GM04504 (cell line): ENCODE measurements around the gene DOK5.

Source experiments
- DNase-seq: peaks from one replicate; pipeline ENCODE4 v3.0.0-alpha.2; 2012; ENCODE audit warnings: low read depth

DOK5 gene

DNA sequence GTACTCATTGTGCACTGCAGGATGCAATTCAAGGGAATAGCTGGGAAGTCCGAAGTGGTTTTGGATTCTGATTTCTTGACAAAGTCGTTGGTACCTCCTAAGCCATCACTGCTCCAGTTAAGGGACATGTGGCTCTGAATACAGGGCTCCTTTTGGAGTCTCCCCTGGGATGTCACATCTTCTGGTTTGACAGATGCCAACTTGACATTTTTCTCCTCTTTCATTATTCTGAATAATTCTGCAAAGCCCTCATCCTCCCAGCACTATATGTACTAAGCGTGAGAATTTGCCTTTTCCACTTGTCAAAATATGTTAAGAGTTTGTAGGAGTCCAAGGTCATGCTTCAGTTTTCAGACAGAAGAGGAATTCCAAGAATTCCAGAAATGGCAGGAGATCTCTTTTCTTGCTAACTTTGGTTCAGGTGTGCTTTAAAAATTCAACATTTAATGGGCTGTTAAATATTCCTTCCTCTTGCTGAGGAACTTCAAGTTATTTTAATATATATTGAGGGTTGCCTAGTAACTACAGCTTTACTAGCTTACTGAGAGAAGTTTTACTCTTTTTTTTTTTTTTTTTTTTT lies 38.7 kb downstream of the DOK5 start:
- DNase-seq, result no peak

DNA sequence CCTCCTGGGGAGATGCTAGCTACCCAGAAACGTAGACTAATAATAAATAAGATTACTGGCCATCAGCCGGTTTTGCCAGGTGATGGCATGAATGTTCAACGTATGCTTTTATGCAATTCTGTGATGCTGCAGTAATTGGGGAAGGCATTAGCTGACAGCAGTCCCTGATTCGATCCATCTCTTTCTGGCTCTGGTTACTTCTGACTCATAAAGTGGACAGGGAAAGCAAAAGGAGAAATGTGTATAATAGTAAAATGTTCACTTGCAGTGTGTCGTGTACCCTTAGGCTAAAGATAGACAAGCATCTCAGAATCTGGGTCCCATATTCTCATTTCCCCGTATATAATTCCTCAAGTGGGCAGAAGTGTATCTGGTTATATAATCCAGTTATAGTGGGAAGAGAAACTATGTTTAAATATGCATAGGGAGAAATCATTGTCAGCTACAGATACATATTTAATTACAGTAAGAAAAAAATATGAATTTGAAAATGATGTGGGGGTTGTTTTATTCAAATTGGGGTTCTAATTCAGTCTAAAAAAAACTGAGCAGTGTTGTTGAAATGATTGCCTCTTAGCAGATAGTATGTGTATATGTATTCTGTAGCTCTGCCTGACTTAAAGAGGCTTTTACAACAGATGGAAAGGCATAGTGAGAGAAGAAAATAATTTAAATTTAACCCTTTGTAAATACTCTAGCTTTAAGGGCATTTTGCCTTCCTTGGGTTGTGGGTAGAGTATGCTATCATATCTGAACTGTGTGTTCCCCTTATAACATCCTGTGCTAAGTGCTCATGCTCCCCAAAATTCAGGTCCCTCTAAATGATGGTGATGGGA lies 40.6 kb downstream of the DOK5 start:
- no peak for DNase-seq

DNA sequence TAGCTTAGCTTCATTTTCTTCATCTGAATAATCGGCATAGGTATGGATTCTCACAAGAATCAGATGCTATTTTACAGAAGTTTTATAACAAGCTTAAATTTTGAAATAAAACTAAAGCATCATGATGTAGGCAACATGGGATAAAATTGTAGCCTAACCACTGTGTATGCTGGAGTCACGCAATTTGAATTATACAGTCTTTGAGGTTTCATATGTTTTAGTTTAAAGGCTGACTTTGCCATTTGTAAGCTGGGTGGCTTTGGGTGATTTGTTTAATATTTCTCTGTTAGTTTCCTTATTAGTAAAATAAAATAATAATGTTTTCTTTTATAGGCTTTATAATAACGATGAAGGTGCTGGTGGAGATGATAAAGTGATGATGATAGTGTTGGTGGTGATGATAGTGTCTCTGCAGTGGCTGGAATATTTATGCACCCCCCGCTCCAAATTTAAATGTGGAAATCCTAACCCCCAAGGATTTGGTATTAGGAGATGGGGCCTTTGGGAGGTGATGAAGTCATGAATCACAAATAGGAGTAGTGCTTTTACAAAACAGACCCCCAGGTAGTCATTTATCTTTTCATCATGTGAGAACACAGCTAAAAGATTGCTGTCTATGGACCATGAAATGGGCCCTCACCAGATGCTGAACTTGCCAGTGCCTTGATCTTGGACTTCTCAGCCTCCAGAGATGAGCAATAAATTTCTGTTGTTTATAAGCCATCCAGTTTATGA lies 42.0 kb downstream of the DOK5 start:
- no peak for DNase-seq

DNA sequence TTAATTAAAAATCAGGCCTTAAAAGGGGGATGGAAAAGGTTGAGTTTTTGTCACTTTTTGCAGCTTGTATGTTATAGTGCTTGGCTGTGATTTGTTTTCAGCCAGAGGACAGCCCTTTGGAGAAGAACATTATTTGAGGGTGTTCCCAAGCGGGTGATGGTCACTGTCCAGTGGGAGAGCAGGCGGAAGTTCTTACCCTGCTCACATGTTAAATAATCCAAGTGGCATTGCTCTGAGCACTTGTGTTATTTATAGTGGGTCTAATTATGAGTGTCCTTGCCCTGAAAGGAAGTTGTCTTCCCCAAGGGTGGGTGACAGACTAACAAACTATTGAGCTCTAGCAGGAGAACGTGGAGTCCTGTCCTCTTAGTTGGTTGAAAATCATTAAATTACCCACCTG lies 49.5 kb downstream of the DOK5 start:
- no peak for DNase-seq

DNA sequence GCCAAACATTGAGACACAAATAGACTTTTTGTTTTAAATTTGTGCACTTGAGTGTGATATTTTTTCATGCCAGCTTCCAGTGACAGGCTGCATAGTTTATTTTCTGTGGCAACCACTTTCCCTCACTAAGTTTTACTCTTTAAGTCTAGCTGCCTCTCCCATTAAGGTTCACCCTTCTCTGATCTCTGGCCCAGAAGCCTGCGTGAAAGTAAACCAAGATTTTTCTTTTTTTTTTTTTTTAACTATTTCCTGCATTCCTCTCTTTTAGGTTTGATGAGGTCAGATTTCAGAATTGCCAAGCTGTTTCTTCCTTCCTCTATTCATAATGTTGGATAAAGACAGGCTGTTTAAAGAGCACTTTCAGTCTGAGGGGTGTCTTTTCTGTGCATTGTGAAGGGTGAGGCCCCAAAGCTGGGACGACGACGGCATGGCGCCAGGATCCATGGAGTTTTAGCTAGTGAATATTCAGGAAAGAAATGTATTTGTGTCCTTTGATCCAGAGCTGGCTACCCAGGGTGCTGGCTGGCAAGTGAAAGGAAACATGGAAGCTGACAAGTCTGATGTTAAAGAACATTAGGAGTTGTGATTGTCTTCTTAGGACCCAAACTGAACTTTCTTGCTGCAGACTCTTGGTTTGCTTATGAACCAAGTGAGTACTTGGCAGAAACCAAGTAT lies 50.7 kb downstream of the DOK5 start:
- DNase-seq, result no peak

DNA sequence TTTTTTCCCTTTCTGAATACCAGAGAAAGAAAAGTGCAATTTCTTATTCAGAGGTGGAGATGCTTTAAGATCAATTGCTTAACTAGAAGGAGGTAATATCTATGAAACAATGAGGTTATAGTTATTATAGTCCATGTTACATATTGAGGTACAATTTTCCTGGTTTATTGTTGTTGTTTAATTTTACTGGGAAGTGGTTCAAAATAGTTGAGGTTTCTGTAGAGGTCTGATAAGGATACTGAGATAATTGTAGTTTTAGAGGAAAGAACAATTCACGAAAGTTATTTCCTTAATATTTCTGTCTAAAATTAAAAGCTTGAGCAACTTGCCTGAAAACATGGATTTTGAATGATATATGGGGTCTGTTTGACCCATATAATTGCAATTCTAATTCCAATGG lies 51.4 kb downstream of the DOK5 start:
- no peak for DNase-seq

DNA sequence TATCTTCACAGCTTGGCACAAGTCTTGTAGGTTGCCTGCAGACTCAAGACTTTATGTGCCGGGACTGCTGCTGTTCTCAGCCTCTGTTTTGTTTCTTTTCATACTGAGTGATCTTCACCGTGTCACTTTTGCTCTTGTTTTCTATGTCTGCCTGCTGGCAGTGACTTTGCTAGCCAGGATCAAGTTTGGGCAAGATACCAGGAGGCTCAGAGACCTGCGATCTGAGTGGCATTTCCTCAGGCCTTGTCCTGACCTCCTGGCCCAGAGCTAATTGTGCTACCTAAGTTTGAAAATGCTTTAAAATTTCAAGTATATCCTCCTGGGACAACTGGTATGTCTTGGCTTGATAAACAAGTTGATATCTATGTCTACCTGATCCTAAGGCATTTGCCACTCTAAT lies 57.2 kb downstream of the DOK5 start:
- DNase-seq, result no peak

DNA sequence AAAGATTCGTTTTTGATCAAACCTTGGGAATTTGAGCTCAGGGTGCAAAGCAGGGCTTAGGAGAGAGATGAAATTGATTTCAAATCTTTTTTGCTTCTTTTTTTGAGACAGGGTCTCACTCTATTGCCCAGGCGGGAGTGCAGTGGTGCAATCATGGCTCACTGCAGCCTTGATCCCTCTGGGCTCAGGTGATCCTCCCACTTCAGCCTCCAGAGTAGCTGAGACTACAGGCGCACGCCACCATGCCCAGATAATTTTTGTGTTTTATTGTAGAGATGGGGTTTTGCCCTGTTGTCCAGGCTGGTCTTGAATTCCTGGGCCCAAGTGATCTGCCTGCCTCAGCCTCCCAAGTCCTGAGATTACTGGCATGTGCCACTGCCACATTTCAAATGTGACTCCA lies 58.7 kb downstream of the DOK5 start:
- no peak for DNase-seq

DNA sequence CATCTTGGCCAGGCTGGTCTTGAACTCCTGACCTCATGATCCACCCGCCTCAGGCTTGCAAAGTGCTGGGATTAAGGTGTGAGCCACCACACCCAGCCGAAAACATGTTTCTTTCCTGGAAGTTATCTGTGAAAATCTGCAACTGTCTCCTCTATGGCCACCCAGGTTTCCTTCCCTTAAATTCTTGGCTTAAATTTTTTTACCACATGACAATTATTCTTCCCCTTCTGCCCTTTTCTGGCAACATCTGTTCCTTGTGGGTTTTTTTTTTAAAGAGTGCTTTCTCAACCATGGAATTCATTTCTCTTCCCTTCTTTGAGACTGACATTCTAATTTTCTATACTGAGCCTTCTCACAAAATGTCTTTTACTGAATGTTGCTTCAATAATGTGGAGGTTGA lies 59.6 kb downstream of the DOK5 start:
- DNase-seq, result no peak

DNA sequence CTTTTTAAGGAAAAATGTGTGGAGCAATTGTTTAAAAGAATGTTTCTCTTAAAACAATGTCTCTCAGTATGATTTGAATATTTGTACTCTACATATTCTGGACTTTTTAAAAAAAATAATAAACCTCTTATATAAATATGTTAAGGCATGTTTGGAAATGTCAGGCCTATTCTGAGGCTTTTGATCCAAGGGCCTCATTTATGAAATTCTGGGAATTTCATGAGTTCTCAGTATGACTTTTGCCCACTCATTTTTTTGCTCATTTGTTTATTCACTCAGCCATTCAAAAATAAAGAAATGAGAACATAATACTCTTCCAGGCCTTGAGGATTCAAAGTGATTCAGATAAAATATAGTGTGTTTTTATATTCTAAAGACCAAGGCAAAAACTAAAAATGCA lies 60.4 kb downstream of the DOK5 start:
- DNase-seq, result no peak

DNA sequence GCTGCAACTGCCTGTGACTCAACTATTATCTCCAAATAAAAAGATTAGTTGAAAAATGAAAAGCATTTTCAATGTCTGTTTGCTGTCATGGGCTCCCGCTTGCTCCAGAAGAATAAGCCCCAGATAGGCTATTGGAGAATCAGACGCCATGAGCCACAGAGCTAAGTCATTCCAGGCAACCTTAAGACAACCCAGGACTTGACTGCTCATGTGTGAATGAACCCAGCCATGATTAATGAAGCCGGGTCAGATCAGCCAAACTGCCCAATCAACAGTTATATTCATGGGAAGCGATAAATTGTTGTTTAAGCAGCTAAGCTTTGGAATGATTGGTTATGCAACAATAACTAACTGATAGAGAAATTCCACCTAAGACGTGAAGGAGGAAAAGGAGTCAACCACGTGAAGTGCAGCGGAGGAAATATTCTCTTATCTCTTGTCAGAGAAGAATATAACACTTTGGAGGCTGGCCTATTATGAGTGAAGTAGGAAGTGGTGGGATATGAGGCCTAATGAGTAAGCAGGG lies 64.2 kb downstream of the DOK5 start:
- no peak for DNase-seq

DNA sequence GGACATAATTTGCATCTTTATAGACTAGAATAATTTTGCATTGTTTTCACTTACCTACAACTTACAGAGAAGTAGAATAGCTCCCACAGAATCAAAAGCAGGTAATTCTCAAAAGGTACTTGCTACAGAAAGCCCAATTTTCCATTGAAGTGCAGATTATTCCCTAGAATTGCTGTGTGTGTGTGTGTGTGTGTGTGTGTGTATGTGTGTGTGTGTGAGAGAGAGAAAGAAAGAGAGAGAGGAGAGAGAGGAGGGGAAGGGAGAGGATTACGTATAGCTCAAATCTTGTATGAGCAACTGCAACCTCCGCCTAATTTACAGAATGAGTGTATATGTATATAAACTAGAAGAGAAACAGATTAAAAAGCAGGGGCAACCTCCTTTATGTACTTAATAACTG lies 68.0 kb downstream of the DOK5 start:
- DNase-seq, result no peak

DNA sequence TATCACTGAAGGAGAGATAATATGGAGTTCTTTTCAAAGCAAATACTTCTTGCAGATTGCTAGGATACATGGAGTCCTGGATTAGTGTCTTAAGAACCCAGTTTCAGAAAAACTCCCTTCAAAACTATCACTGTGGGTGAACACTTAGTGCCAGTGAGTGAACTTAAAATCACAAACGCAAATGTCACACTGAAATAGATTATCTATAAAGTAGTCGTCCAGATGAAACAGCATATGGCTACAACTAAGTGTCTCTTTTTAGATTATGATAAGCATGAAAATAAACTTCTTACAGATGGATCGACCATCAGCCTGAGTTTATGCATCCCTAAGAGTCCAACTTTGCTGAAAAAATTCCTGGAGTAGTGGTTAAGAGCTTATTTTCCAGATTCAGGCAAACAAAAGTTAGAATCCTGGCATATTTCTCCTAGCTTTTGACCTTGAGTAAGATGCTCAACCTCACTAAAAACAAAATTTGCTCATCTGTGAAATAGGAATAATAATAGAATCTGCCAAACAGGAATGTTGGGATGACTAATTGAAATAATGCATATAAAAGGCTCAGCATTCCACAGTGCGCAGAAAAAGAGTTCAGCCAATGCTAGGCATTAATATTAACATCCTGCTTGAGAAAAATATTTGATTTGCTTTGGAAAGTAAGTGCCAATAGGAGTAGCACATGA lies 70.4 kb downstream of the DOK5 start:
- DNase-seq, result no peak

DNA sequence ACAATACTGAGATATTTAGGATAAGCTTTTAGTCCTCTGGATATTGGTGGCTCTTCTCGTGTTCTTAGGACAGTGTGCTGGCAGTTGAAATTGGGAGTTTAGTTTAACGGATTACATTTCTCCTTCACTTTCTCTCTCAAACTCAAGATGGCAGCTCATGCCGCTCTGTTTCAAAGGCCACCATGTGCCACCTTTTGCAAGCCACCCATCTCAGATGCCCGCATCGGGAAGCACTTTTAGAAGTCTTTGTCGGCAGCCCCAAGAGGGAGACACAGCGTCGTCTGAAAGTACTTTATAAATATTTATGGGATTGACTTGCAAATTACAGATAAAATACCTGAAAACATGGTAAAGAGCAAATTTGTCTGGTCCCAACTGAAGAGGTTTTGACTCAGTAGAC lies 73.5 kb downstream of the DOK5 start:
- DNase-seq, result no peak

DNA sequence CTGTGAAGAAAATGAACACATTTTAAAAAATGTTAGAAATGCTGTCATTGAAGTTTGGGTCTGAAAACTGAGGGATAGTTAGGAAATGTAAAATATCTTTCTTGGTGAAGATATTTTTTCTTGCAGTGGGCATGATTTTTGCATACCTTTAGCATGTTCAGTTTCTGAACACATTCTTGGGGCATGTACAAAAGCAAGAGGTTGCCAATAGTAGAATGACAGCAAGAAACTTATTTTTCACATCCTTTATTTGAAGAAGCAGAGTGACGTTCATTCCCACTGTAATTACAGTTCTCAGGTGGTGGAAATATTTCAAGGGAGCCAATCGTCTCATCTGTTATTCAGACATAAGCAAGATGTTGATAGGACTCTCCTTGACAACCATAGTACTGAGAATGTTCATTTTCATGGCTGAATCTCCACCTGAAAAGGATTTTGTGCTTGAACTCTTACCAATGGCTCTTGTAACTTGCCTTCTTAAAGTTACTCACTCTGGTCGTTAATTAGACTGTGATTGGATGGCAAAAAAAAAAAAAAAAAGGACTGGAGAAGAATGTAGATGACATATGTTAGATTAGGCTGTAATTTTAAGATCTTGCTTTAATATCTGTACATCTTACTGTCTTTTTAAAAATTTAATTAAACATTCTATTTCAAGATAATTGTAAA lies 74.4 kb downstream of the DOK5 start:
- no peak for DNase-seq

DNA sequence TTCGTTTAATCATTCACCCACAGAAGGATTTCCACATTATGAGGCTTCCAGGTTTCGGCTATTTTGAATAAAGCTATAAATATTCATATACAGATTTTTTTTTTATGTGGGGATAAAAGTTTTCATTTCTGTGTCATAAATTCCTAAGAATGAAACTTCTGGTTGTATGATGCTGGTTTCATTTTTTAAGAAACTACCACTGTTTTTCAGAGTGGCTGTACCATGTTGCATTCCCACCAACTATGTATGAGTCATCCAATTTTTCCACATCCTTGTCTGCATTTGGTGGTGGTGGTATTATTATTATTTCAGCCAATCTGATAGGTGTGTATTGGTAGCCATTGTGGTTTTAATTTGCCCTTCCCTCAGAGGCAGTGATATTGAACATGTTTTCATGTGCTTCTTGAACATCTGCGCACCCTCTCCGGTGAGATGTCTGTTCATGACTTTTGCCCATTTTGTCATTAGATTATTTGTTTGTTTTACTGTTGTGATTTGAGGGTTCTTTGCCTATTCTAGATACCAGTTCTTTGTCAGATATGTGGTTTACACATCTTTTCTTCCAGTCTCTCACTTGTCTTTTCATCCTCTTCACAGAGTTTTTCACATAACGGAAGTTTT lies 75.5 kb downstream of the DOK5 start:
- DNase-seq, result no peak

DNA sequence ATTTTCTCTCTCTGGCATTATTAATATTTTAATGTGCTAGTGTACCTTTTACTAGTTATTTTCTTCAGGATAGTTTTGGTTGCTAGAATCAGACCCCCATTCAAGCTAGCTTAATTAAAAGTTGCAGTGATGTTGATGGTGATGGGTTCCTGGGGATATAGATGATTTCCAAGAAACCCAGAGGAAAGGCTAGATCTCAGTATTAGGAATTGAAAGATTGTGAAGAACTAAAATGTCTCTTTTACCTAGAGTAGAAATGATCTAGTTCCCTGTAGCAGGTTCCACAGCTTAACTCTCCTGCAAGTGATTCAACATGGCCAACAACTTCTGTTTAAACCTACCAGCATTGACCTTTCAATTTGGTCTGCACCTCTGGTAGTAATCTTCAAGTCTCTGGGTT lies 78.6 kb downstream of the DOK5 start:
- DNase-seq, result no peak

DNA sequence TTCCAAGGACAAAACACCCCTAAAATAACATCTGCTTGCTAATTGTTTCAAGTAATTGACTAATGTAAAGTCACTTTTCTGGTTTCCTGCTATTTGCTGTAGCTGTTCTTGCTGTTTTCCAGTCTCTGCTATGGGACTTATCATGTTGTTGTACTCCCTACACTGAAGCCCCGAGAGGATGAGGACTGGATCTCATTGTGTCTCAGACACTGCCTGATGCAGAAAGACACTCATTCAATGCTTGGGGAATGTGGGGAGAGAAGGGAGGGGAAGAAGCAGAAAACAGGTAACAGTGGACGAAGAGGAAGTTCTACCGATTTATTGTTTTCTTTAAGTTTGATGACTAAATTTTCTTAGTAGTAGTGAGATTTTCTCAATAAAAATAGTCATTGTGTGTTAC lies 79.8 kb downstream of the DOK5 start:
- no peak for DNase-seq

DNA sequence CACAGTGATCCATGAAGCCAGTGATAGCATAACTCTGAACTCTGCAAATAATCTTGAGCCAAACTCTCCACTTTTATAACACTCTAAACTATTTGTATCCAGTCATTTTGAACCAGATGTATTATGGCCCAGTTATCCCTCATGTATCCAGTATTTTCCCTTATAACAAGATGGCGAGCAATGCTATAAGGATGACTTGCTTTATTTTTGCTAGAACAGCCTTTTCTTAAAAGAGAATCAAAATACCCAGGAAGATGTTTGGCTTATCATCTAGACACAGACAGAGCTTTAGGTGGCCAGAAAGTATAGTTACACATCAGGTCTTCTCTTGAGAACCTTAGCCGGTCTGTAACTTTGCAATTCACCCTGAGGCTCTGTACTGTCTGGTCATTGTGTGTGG lies 81.0 kb downstream of the DOK5 start:
- DNase-seq, result no peak

DNA sequence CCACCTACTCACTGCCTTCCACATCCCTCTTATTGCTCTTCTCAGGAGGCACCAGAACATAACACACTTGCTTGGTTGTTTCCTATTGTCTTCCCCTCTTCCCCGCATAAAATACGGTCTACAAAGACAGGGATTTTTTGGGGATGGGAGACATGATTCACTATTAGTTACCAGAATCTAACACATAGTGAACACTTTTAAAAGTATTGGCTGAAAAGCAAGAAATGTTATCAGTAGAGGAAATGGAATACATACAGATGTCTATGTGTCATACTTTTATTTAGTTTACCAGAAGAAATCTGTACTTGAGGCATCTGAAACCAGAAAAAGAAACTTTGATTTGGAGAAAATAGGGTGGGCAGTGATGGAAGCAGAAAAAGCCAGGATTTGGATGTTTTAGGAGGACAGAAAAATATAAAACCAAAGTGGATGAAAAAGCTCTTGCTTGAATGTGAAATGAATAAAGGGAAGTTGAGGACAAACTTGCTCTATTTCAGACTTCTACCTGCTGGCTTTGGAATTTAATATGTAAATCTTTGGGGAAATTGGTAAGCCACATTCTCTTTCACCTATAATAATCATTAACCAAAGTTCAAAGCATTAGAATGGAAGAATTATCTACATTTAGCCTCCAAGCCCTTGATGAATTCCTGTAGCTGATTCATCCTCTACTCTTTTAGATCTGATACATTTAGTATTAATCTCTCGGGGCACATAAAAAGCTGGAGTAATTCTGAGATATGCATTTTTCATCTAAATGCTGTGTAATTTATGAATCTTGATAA lies 82.6 kb downstream of the DOK5 start:
- DNase-seq, result no peak
